DND-41 (cell line): ENCODE data around the gene KIF25.

Experiments used
- ATAC-seq: fragments of 200-7000 bp; cut with Tn5 transposase; 3 replicates; pipeline ENCODE4 v1.9.1; 2021; ENCODE audit warnings: low read depth; ENCODE audit not compliant: insufficient read depth
- DNase-seq: peaks from one replicate; pipeline ENCODE4 v3.0.0-alpha.2; 2020
- H2AFZ ChIP-seq: 2 replicates; pipeline ENCODE4 v1.6.0; 2012; ENCODE audit warnings: low read depth, low read length
- H3K27ac ChIP-seq: 2 replicates; pipeline ENCODE4 v1.5.1; 2012; ENCODE audit warnings: low read length, inconsistent platforms
- H3K27me3 ChIP-seq: fragments of 200-600 bp; sonication (generic); 2 replicates; pipeline ENCODE4 v1.6.0; 2012; ENCODE audit warnings: low read length, mild to moderate bottlenecking, inconsistent platforms; ENCODE audit not compliant: insufficient read depth, poor library complexity
- H3K36me3 ChIP-seq: 2 replicates; pipeline ENCODE4 v1.5.1; 2012; ENCODE audit warnings: low read length, inconsistent platforms; ENCODE audit not compliant: insufficient read depth
- H3K4me1 ChIP-seq: 2 replicates; pipeline ENCODE4 v1.5.1; 2012; ENCODE audit warnings: mild to moderate bottlenecking, low read length; ENCODE audit not compliant: insufficient read depth
- H3K4me2 ChIP-seq: 2 replicates; pipeline ENCODE4 v1.6.0; 2012; ENCODE audit warnings: mild to moderate bottlenecking, moderate library complexity, low read length, inconsistent platforms; ENCODE audit not compliant: insufficient read depth
- H3K4me3 ChIP-seq, 2 experiments: fragments of 200-600 bp in 1 of 2; shearing (Covaris generic) in 1 of 2; 2 replicates each; pipeline ENCODE4 v1.5.1; 2012 to 2016; ENCODE audit warnings: inconsistent platforms in 2 of 2, low read length in 2 of 2, mild to moderate bottlenecking in 2 of 2, low read depth in 1 of 2, moderate library complexity in 1 of 2
- H3K79me2 ChIP-seq: 2 replicates; pipeline ENCODE4 v1.6.0; 2012; ENCODE audit warnings: low read length, inconsistent platforms; ENCODE audit not compliant: insufficient read depth
- H3K9ac ChIP-seq: 2 replicates; pipeline ENCODE4 v1.6.0; 2012; ENCODE audit warnings: low read depth, mild to moderate bottlenecking, inconsistent platforms, low read length, moderate library complexity
- H3K9me3 ChIP-seq: 2 replicates; pipeline ENCODE4 v1.5.1; 2012; ENCODE audit warnings: low read length, moderate library complexity, mild to moderate bottlenecking, inconsistent platforms; ENCODE audit not compliant: insufficient read depth, severe bottlenecking
- H4K20me1 ChIP-seq: 2 replicates; pipeline ENCODE4 v1.6.0; 2012; ENCODE audit warnings: low read length; ENCODE audit not compliant: insufficient read depth
- EZH2 ChIP-seq: IDR thresholded peaks from 3 replicates; pipeline ENCODE4 v1.6.1; 2012; ENCODE audit warnings: borderline replicate concordance, low read depth, mild to moderate bottlenecking, moderate library complexity, low read length, inconsistent platforms; ENCODE audit not compliant: severe bottlenecking
- TF ChIP-seq, protein P1 (sequence below): IDR thresholded peaks from 2 replicates; pipeline ENCODE4 v1.5.1; 2012; ENCODE audit warnings: borderline replicate concordance, low read length, moderate library complexity, mild to moderate bottlenecking; ENCODE audit not compliant: poor library complexity, severe bottlenecking; ENCODE audit errors: extremely low read depth

Gene KIF25

DNA sequence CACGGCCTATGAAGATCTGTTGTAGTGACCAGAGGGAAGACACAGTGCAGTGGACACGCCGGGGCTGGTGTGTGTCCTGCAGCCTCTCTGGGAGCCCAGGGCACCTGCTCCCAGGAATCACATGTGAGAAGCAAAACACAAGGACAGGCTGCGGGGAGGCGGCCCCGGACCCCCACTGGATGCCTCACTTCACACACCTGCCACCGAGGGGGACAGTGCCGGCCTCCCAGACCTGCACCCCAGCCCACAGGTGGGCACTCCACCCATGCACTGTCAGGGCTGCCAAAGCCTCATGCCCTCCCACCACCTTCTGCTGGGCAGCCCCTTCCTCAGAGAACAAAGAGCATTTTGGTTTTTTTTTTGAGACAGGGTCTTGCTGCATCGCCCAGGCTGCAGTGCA is 54.2 kb downstream of the KIF25 start:
- H3K36me3 ChIP-seq: no peaks in the 10 kb centered on the region
- H3K27me3 ChIP-seq: no peaks in the 10 kb centered on the region
- ATAC-seq: no peak
- peaks cover 13% of the 10 kb centered on the region for H3K9me3 ChIP-seq
- no peaks in the 10 kb centered on the region for H3K79me2 ChIP-seq
- H3K9ac ChIP-seq: no peak overlapping the region
- no peak for DNase-seq
- no peak overlapping the region for H3K4me3 ChIP-seq
- no peaks in the 10 kb centered on the region for H4K20me1 ChIP-seq
- no peaks in the 10 kb centered on the region for H3K4me1 ChIP-seq
- no peak overlapping the region for H2AFZ ChIP-seq
- H3K27ac ChIP-seq: no peak overlapping the region
- no peak overlapping the region for H3K4me2 ChIP-seq
- TF ChIP-seq, protein P1, sequence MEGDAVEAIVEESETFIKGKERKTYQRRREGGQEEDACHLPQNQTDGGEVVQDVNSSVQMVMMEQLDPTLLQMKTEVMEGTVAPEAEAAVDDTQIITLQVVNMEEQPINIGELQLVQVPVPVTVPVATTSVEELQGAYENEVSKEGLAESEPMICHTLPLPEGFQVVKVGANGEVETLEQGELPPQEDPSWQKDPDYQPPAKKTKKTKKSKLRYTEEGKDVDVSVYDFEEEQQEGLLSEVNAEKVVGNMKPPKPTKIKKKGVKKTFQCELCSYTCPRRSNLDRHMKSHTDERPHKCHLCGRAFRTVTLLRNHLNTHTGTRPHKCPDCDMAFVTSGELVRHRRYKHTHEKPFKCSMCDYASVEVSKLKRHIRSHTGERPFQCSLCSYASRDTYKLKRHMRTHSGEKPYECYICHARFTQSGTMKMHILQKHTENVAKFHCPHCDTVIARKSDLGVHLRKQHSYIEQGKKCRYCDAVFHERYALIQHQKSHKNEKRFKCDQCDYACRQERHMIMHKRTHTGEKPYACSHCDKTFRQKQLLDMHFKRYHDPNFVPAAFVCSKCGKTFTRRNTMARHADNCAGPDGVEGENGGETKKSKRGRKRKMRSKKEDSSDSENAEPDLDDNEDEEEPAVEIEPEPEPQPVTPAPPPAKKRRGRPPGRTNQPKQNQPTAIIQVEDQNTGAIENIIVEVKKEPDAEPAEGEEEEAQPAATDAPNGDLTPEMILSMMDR: no peak
- no peak for TF ChIP-seq EZH2

DNA sequence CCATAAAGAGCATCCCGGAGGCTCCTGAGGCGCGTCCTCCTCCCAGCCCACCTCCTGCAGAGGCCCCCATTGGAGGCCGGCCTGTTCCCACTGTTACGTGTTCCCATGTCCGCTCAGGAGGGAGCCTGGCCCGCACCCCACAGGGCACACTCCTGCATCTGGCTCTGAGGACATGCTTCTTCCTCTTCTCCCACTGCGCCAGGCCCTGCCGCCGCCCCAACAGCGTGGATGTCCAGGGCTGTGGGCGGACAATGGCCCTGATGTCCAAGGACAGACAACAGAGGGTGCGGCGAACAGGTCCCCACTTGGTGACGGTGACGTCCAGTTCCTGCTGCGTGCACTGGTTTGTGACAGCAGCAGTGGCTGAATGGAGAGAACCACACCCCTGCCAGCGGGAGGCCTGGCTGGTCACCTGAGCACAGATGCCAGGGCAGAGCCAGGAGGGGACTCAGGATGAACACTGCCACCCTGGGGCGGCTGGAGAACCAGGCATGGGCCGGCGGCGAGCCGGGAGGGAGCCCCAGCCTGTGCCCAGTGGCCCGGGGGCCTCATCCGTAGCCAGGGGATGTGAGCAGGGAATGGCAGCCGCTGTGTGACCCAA is 54.9 kb downstream of the KIF25 start:
- Histone ChIP-seq H3K4me3 (no peak overlapping the region), H3K4me1 (no peaks in the 10 kb centered on the region), H4K20me1 (no peaks in the 10 kb centered on the region), H3K27me3 (no peaks in the 10 kb centered on the region), H3K4me2 (no peak overlapping the region), H3K79me2 (no peaks in the 10 kb centered on the region), H3K27ac (no peak overlapping the region), H3K9ac (no peak overlapping the region), H3K36me3 (no peaks in the 10 kb centered on the region), H2AFZ (no peak overlapping the region), H3K9me3 (peaks cover 13% of the 10 kb centered on the region)
- ATAC-seq: no peak
- TF ChIP-seq, protein P1: no peak
- no peak for TF ChIP-seq EZH2
- no peak for DNase-seq

DNA sequence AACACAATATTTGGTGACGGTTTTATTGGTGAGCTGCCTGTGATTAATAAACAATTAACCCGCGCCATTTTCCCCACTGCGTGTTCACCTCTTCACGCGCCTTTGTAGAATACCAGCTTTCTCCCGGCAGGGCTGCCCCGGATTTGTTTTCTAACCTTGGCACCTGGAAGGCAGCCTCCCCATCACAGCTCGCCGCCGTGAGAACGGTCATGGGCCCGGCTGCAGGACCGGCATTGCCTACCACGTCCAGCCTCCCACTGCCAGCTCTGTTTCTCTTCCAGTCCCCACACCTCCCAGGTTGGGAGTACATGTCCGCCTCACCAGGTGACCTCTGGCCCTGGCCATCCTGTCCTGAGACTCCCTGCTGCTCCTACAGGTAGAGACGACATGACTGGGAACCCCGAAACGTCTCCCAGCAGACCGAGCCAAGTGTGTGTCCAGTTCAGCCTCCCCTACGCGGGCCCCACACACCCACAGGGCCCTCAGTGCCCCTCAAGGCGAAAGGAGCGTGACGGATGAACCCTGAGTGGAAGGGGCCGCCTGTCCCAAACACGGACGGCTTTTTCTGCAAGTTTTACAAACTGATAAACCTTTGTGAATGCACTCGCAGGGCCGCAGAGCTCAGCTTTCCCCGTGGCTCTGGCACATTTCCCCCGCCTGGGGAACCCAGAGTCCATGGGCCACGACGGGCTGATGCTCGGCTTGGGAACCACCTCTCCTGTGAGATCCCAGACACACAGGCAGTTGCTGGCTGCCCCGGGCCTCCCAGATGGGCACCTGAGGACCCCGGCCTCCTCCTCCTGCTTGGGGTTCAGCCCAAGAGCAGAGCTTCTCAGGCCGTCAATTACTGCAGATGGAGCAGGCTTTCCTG is 55.9 kb downstream of the KIF25 start:
- H3K27ac ChIP-seq: no peak overlapping the region
- H4K20me1 ChIP-seq: no peaks in the 10 kb centered on the region
- peaks cover 13% of the 10 kb centered on the region for H3K9me3 ChIP-seq
- no peak overlapping the region for H3K4me3 ChIP-seq
- no peaks in the 10 kb centered on the region for H3K79me2 ChIP-seq
- no peaks in the 10 kb centered on the region for H3K4me1 ChIP-seq
- H3K27me3 ChIP-seq: no peaks in the 10 kb centered on the region
- DNase-seq (no peak), ATAC-seq (no peak)
- no peaks in the 10 kb centered on the region for H3K36me3 ChIP-seq
- no peak overlapping the region for H2AFZ ChIP-seq
- no peak for TF ChIP-seq EZH2
- TF ChIP-seq, protein P1: no peak
- no peak overlapping the region for H3K4me2 ChIP-seq
- no peak overlapping the region for H3K9ac ChIP-seq
